ENCODE results near the gene KAT7.

- no peak for TF ChIP-seq POLR2A (IDR thresholded peaks at IDR 0.05)
- TF ChIP-seq CTCF (IDR thresholded peaks at IDR 0.05), result no peak
These were observed 35.1 kb downstream of the KAT7 start for GRCh38 chr17:49823614-49824013.
